NT2/D1 (cell line): Measurements from ENCODE around the gene MIER3.

Experiments
- SUZ12 ChIP-seq: IDR thresholded peaks from 2 replicates; pipeline ENCODE4 v1.6.1; 2011; ENCODE audit not compliant: insufficient read length, insufficient read depth; ENCODE audit errors: extremely low read depth
- YY1 ChIP-seq: IDR thresholded peaks from 2 replicates; pipeline ENCODE4 v1.6.1; 2011; ENCODE audit not compliant: insufficient read length, insufficient read depth
- ZNF274 ChIP-seq: IDR thresholded peaks from 2 replicates; pipeline ENCODE4 v1.6.1; 2011; ENCODE audit warnings: mild to moderate bottlenecking, low read depth, low read length

DNA sequence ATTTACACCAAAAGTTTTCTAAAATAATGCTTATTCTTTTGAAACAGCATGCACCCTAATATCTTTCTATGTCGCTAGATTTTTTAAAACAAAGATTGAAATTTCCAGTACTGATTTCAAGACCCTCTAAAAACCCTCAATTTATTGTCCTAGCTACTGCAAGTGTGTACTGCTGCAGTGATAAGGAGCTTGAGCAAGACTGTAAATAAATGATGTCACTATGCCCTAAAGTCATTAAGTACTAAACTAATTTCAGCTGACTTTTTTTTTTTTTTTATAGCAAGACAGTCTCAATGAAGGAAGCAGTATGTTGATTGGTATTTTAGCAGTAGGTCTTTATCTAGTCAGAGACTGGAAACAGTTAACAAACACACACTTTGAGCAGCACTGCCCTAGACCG lies 12.2 kb upstream of the MIER3 start:
- TF ChIP-seq ZNF274 (no peak), SUZ12 (no peak), YY1 (no peak)
